ENCODE measurements around the gene KLHL26. TPM values are rescaled to one million over a fixed set of nuclear protein-coding genes. Genes with fewer than 3 reads are reported as not detected.

Gene KLHL26
- total RNA-seq, 1 donor from 2014 or later: 1.9 TPM

DNA sequence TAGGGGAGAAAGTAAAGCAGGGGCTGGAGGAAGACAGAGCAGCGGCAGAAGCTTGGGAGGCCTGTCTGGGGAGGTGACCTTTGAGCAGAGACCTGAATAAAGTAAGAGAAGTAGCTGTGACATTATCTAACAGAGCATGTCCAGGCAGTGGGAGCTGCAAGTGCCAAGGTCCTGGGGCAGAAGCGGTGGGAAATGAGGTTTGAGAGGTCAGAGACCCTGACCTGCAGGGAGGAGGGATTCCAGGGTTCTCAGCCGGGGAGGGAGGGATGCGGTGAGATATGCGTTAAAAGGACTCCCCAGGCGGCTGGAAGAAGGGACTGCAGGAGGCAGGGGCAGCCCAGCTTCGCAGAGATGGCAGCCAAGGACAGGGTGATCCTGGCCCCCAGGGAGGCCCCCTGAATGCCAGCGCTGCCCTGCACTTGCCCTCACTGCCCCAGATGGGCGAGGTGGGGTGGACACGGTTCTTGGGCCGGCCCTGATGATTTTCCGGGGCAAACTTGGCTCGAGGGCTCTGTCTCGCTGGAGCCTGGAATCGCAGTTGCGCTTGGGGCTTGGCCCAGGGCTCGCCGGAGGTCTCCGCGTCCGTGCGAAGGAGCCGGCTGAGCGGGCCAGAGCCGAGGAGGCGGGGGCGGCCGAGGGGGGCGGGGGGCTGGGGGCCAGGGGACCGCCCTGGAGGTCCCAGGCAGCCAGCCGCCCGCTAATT is 33.4 kb upstream of the KLHL26 start:
- DNase-seq: peak; percentile 43

- DNase-seq: no peak
These were observed 32.6 kb upstream of the KLHL26 start for GRCh38 chr19:18603958-18604819.

DNA sequence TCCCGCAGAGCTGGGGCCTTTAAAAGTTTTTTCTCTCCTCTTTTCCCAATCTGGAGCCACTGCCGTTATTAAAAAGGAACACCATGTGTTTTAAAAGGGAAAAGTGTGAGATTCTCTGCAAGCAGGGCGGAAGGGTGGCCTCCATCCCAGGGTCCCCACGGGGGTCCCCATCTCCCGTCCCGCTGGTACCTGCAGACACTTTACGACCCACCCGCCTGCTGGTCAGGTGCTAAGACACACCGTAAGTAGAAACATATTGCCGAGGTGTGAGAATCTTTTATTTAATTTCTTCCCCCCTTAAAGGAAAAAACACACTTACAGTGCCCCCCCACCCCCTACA is 32.0 kb upstream of the KLHL26 start:
- no peak for DNase-seq

DNA sequence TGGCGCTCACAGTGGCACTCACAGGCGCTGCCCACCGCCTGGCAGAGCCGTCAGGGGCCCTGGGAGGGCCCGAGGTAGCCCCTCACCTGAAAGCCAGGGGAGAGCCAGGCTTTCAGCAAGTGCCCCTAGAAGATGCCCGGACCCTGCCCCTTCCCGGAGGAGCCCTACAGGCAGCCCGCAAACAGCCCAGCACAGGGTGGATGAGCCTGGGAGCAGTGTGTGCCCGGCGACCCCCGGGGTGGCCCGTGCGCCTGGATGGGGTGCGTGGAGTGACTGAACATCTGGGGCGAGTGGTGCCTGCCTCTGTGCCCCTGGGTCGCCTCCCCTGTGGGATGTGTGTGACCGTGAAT is 31.7 kb upstream of the KLHL26 start:
- no peak for DNase-seq

DNA sequence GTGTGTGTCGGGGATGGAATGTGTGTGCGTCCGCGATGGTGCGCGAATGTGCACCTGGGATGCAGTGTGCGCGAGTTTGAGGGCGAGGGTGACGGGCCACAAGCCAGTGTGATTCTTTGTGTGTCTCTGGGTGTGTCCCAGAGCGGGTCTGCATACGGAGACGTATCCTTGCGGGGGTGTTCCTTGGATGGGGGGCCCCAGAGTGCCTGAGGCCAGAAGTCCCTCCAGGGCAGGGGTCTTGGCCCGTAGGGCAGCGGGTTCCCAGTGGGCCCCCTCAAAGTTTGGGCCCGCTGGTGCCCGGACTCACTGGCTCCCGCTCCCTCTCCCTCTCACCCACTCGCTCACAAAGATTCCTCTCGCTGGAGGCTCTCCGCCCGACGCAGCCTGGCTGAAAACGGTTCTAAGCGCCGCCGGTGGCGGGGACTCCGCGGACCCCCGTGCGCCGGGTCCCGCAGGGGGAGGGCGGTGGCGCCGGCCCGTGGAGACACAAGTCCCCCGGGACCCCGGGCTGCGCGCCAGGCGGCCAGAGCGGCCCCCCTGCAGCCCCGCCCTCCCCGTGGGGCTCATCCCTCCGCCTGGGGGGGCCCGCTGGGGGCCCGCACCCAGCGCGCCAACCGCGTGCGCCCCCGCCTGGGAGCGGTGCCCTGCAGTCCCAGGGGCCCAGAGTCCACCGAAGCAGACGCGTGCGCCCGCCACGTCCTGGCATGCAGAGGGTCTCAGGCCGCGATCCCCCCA is 31.1 kb upstream of the KLHL26 start:
- DNase-seq: no peak

DNA sequence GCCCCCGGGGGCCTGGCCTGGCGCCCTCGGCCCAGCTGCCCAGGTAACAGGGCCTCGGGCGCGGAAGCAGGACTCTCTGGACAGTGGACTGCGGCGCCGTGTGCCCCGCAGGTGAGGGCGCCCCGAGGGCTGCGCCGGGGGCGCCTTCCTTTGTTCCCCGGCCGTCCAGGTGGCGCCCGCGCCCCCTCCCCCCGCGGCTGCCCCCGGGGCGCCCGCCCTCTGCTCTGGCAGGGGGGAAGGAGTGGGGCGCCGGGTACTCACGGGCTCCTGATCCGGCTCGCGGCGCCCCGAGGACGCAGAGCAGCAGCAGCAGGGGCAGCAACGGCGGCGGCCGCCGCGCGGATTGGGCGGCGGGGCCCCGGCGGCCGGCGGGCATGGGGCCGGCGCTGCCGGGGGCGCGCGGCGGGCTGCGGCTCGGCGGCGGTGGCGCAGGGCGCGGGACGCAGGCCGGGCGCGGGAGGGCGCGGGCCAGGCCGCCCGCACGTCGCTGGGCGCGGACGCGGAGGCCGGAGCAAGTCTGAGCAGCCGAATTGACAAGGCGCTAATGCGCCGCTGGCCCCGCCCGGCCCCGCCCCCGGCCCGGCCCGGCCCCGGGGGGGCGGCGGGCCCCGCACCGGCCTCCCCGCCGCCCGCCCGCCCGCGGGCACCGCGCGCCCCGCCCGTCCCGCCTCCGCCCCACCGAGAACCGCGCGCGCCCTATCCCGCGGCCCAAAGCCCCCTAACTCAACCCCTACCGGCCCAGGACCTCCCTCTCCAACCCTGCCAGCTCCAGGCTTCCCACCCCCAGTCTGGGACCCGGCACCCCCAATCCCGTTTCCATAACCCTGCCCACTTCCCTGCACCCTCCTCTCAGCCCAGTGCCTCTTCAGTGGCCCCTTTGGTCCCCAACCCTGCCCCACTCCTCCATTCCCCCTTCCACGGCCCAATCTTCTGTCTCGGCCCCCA is 30.3 kb upstream of the KLHL26 start, which contains the start of gene CRLF1:
TSS of gene CRLF1 (minus strand) at position 519 of the 945 bp plus-strand sequence. CDS start at position 376, 143 bp downstream.
- DNase-seq: no peak

DNA sequence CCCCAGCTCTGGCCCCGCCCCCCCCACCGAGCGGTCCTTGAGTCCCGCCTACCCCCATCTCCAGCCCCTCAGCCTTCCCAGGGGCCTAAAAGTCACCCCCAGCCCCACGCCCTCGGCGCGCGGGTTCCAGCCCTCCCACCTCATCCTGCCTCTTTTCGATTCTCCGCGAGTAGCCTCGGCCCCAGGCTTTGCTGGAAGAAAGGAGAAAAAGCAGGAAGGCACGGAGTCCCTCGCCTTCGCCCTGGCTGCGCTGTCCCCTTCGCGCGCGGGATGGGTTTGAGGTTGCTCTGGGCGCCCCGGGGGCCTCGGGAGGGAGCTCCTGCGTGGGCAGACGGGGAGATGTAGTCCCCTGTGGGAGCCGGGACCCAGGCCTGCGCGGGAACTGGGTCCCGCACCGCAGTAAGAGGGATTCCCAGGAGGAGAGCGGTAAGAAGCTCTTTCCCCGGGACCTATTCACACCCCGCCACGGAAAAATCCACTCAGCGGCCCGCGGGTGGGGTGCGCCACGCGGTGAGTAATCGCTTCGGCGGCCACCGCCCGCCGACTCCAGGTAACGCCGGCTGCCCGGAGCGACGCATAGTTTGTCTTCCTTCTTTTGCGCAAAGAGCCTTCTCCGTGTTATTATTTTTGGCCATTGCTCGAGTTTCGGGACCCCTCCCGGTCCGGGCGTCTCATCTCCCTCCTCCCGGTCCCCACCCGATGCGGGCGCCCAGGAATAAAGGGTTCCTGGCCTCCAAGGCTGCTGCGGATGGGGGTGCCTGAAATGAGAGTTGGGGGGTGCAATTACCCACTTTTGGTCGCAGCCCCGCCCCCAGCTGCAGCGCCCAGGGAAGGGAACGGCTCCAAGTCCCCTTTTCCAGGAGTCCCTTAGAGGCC is 29.4 kb upstream of the KLHL26 start:
- no peak for DNase-seq

GRCh38 chr19:18608102-18608804 is 28.6 kb upstream of the KLHL26 start:
- no peak for DNase-seq

DNA sequence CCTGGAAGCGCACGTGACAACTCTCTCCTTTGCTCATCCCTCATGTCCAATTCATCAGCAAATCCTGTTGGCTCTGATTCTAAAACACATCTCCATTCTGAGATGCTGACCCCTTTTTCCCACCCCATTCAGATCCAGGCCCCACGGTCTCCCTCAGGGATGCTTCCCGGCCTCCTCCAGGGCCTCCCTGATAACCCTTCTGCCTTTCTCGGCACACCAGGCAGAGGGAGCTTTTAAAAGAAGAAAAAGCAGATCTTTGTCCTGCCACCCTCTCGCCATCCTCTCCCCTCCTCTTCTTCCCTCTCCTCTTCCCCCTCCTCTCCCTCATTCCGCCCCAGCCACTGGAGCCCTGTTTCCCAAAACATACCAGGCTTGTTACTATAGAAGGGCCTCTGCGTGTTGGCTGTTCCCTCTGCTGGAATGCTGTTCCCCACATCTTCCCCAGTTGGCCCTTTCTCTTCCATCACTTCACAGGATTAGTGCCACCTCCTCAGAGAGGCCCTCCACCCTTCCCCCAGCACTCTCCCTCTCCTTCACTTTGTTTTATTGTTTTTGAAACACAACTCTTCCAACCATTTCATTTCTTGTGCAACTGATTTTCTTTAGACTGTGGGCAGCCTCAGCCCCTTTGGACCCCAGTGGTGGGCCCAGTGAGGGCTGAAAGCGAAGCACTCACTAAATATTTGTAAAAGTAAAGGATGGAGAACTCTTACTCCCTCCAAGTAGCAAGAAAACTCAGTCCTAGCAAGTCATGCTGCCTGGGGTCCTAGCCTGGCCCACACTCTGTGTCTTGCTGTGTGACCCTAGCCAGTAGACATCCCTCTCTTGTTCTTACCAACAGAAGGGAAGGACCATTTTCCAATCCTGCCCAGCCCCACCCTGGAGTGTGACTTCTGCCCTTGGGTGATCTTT is 27.8 kb upstream of the KLHL26 start:
- DNase-seq: no peak

DNA sequence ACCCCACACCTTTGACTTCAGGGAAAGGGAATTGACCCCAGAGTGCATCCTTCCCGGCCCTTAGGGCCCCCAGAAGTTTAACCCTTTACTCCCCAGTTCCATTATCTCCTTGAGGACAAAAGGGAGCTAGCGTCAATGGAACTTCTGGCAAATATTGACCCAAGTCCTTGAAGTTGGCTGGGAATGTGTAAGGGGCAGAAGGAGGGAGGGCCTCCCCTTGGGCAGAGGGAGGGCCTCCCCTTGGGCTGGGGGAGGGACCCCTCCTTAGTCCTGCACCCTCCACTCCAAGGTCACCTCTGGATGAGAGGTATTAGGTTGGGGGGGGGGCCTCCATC is 27.1 kb upstream of the KLHL26 start:
- DNase-seq: no peak

GRCh38 chr19:18610245-18610555 is 26.6 kb upstream of the KLHL26 start:
- no peak for DNase-seq

GRCh38 chr19:18610556-18611326 is 26.1 kb upstream of the KLHL26 start:
- no peak for DNase-seq

GRCh38 chr19:18611327-18612050 is 25.3 kb upstream of the KLHL26 start:
- DNase-seq: no peak

DNA sequence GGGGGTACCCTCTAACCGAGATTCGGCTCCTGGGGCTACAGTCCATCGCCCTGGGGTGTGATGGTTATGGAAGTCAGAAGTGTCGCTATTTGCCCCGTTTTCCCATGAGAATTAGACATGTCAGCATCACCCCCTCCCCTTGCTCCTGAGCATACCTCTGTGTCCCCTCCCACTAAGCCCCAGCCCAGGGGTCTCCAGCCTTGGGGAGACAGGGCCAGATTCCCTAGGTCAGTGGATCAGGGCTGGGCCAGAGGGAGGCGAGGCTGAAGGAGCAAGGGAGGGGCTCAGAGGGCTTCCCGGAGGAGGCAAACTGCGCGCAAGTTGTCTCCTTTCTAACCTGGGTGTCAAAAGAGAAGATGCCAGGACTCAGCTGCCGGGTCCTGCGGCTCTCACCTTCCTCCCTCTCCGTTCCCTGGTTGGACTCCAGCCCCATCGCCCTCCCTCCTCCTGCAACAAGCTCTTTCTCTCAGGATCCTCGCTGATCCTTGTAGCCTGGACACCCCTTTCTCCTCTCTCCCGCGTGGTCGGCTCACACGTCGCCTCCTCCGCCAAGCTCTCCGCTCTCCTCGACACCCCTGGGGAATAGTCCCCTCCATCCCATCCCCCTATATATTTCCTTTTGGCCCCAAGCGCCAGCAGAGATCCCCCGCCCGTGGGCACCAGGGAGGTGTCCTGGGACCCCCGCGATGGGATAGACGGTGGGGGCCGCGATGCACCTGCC is 24.6 kb upstream of the KLHL26 start:
- DNase-seq: no peak

DNA sequence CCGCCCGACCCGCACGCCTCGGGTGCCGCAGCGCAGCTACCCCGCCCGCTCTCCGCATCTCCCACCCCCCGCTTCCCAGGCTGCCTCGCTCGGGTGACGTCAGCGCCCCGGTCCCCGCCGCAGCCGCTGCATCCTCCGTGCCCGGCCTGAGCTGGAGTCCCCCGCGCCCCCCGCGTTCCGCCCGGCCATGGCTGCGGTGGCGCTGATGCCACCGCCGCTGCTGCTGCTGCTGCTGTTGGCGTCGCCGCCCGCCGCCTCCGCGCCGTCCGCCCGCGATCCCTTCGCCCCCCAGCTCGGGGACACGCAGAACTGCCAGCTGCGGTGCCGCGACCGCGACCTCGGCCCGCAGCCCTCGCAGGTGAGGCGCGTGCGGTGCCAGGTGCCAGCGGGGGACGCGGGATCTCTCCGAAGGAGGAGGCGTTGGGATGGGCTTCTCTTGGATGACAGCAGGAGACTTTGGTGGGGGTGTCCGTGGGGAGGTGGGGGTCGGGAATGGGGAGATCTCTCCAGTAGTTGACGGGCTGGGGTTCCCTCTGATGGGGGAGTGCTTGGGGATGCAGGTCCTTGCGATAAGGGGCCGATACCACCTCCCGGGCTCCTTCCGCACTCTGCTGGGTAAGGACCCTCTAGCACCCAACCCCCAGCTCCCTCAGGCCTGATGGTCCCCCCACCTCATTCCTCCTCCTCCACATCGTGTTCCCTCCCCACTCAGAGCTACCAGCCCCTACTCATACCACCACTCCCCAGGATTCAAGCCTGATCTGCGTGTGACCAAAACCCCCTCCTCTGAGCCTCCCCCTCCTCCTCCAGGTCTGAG is 23.8 kb upstream of the KLHL26 start, which contains the start of gene TMEM59L:
TSS of gene TMEM59L (plus strand) at position 99 of the 817 bp plus-strand sequence. CDS start at position 188, 89 bp downstream.
- DNase-seq: no peak

DNA sequence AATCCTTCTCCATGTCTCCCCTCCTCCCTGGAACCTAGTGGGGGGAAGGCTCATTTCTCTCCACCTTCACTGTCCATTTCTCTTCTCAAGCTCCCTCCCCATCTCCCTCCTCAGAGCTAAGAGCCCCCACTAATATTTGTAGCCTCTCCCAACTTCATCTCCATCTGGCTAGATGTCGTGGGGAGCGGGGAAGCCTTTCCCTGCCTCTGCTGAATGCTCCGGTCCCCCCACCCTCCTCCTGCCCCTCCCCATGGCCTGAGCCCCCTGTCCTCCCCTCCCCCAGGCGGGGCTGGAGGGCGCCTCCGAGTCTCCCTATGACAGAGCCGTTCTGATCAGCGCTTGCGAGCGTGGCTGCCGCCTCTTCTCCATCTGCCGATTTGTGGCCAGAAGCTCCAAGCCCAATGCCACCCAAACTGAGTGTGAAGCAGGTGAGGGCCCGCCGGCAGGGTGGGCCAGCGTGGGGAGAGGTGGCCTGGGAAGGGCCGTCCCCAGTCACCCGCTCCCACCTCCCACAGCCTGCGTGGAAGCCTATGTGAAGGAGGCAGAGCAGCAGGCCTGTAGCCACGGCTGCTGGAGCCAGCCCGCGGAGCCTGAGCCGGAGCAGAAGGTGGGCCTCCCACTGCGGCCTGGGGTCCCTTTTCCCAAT is 23.1 kb upstream of the KLHL26 start:
- DNase-seq: no peak
